Fibroblast of the aortic adventitia (primary cell): ENCODE results near the gene SAG. TPM values are rescaled to one million over a fixed set of nuclear protein-coding genes. Genes with fewer than 3 reads are reported as not detected.

Experiments
- DNase-seq: peaks from one replicate; pipeline ENCODE4 v3.0.0-alpha.2; 2010; ENCODE audit warnings: low read depth
- H3K4me3 ChIP-seq: 2 replicates; pipeline ENCODE4 v1.5.1; 2011; ENCODE audit warnings: low read depth, mild to moderate bottlenecking, control low read depth, low read length, moderate library complexity
- CTCF ChIP-seq: IDR thresholded peaks from 2 replicates; pipeline ENCODE4 v1.5.1; 2011; ENCODE audit warnings: mild to moderate bottlenecking, low read length, control low read depth, inconsistent platforms; ENCODE audit not compliant: insufficient read depth
- total RNA-seq: library from RNA; depleted of rRNA; stranded (reverse); fragments of >200 nt; gene quantifications from 2 replicates; pipeline ENCODE4 v1.2.3, GENCODE V29; 2012; ENCODE audit warnings: low replicate concordance

SAG gene
- total RNA-seq, 1 donor = not detected

- no peak for DNase-seq
- no peak for TF ChIP-seq CTCF
- H3K4me3 ChIP-seq = no peak overlapping the region
These were observed 36.7 kb upstream of the SAG start for GRCh38 chr2:233270951-233271350.

DNA sequence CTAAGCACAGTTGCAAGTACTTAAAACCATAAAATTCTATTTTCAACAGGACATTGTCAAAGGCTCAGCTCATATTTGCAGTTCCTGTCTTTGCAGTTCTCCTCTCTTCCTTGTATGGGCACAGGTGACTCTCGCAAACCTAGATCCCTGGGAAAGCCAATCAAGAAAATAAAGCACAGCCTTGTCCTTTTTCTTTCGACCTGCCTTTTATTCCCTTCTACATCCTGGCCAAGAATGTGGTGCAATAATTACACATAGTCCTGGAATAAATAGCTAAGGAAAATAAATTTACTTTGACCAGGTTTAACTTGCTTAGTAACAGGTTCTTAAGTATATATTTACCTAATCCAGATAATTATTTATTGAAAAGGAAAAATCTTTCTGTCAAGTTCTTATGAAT lies 35.9 kb upstream of the SAG start:
- TF ChIP-seq CTCF = no peak
- no peak for DNase-seq
- no peak overlapping the region for H3K4me3 ChIP-seq

DNA sequence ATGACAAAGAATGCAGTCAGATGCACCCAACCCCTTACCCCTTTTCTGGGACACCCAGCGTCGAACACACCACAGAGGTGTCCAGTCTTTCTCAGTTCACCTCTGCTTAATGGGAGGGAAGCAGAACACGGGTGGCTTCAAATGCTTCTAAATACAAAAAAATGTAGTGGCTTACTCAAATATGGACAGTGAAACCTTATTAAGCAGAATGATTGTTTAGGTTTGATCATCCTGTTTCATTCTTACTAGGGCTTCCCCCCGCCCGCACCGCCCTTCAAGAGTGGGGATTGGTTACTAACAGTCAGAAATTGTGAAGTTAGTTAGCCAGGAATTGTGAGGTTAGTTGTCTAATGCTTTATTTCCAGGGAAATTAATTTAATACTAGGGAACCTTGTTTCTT lies 34.5 kb upstream of the SAG start:
- H3K4me3 ChIP-seq = no peak overlapping the region
- TF ChIP-seq CTCF = no peak
- DNase-seq = no peak

DNA sequence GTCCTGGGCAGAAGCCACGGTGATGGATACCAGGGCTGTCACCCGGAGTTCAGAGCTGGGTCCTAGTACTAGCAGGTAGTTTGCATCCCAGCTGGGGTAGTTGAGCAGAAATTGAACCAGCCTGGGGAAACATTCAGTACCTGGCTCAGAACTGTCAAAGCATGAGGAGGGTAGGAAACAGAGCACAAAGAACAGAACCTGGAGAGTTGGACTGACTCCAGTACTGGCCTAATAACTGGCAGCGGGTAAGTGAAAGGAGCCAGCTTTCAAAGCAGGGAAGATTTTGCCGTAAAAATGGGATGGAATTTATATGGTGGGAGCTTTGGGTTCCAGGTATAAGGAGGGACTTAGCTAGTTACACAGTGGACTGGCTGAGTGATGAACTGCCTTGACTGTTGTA lies 32.4 kb upstream of the SAG start:
- TF ChIP-seq CTCF = no peak
- H3K4me3 ChIP-seq = no peak overlapping the region
- DNase-seq = no peak

- H3K4me3 ChIP-seq = no peak overlapping the region
- no peak for TF ChIP-seq CTCF
- DNase-seq = no peak
These were observed 28.7 kb upstream of the SAG start for GRCh38 chr2:233278921-233279320.

GRCh38 chr2:233280114-233280693 lies 27.4 kb upstream of the SAG start:
- H3K4me3 ChIP-seq = no peak overlapping the region
- no peak for TF ChIP-seq CTCF
- no peak for DNase-seq

GRCh38 chr2:233281553-233281952 lies 26.1 kb upstream of the SAG start:
- no peak overlapping the region for H3K4me3 ChIP-seq
- TF ChIP-seq CTCF = no peak
- DNase-seq = no peak
